Stomach (tissue), 4 donors: ENCODE measurements around the gene OR1D5.
"Not testable (repeated sequence)": the region's sequence is repeated elsewhere in the genome, so short reads cannot be mapped to it uniquely, and the experiment has no call there.

Source experiments
- EP300 ChIP-seq: sonication (generic); formaldehyde crosslinking; IDR thresholded peaks from one replicate; pipeline ENCODE4 v1.6.1; 2017; ENCODE audit warnings: antibody characterized with exemption
- POLR2AphosphoS5 ChIP-seq, 3 donors: sonication (generic); formaldehyde crosslinking; IDR thresholded peaks; one replicate each; pipeline ENCODE4 v1.6.1; 2016; ENCODE audit warnings: antibody characterized with exemption in 3 of 3
- TF ChIP-seq, protein P1 (sequence below), 7 experiments: fragments of 450-650 bp in 4 of 7; fragments of 200-600 bp in 3 of 7; sonication (generic) in 3 of 7; IDR thresholded peaks; one replicate each; pipeline ENCODE4 v1.5.1; 2016 to 2019; ENCODE audit warnings: antibody characterized with exemption in 7 of 7, control low read depth in 2 of 7, mild to moderate bottlenecking in 1 of 7

DNA sequence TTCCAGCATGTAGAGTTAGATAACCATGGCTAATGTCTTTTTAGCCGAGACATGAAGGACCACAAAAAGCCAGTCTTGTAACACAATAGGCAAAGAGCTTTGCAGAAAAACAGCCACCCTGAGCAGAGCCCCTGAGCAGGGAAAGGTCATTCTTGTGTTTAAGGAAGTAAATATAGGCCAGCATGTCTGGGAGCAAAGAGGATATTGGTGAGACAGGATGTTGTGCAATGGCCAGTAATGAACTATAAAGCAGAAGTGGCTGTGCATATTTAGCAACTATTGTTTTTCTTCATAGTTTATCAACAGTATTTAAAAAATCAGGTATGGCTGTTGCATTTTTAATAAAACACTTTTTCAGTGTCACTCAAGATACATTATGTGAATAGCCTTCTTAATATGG is 1.8 kb upstream of the OR1D5 start:
- not testable (repeated sequence) for TF ChIP-seq EP300; POLR2AphosphoS5 (IDR thresholded peaks at IDR 0.05)
- TF ChIP-seq, protein P1, sequence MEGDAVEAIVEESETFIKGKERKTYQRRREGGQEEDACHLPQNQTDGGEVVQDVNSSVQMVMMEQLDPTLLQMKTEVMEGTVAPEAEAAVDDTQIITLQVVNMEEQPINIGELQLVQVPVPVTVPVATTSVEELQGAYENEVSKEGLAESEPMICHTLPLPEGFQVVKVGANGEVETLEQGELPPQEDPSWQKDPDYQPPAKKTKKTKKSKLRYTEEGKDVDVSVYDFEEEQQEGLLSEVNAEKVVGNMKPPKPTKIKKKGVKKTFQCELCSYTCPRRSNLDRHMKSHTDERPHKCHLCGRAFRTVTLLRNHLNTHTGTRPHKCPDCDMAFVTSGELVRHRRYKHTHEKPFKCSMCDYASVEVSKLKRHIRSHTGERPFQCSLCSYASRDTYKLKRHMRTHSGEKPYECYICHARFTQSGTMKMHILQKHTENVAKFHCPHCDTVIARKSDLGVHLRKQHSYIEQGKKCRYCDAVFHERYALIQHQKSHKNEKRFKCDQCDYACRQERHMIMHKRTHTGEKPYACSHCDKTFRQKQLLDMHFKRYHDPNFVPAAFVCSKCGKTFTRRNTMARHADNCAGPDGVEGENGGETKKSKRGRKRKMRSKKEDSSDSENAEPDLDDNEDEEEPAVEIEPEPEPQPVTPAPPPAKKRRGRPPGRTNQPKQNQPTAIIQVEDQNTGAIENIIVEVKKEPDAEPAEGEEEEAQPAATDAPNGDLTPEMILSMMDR (IDR thresholded peaks at IDR 0.05): not testable (repeated sequence)
